NCI-H524 treated with DMSO at 0.1 percent for 48 hours (cell line): ENCODE results near the gene TTC39C.

Experiments
- DNase-seq: peaks from one replicate; lab custom pipeline; 2025; lab: John Stamatoyannopoulos, UW

Gene TTC39C

DNA sequence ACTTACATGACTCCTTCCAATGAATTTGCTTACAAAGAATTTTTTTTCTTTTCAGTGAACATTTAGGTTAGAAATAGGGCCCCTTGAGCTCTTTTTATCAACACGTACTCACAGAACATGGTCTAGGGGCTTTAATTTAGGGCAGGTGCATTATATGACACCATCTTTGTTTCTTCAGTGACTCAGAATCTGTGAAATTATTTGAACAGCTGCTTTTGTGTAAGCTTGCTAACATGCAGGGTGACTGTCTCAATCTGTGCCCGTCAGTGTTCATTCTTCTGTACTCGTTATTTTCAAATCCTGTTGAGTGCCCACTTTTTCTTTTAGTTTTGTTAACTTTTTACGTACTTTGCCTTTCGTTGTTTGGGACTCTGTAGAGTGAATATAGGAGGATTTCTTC is 71.5 kb downstream of the TTC39C start:
- no peak for DNase-seq

DNA sequence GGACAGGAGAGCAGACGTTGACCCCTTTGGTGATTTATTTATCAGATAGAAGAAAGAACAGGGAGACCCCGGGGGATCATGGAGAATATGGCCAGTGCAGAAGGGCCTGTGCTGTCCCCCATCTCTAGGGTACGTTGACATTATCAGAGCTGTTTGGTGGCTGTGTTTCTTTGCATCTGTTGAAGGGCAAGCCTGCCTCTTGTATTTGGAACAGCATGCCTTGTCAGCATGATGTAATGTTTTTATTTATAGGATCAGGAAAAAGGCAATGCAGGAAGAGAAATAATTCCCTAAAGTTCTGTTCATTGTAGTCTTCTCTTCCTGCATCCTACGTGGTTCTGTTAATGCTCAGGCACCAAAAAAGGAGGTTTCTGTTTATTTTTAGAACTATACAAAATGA is 74.5 kb downstream of the TTC39C start:
- no peak for DNase-seq

DNA sequence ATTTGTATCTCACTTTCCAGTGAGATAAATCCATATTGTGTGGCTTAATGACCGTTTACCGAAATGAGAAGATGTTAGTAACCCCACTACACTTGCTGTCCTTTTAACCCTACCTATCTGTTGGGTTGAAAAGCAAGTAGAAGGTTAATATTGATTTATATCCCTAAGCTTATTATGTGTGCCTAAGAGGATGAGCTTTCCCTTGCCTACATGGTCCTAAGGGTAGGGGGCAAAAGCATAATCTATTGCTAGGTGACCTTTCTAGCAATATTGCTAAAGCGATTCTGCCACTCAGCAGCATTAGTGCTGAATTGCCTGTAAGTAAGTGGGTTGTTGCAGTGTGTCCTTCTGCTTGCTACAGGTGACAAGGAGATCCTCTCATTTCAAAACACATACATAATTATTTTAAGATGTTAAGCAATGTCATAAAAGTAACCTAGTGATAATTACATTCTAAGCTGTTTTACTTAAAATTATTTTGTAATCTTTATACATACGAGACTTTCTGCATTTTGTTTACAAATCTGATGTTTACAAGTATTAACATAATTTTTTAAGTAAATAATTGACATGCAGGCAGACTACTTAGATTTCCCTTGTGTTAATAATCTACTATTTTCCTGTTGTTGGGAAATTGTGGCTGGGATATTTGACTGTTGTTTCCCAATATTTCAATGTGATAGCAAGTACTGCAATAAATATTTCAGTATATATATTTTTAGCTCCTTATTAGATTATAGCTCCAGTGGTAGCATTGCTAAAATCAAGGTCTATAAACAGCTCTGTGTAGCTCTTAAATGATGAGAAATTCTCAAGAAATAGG is 75.2 kb downstream of the TTC39C start:
- no peak for DNase-seq

- no peak for DNase-seq
These were observed 76.3 kb downstream of the TTC39C start for GRCh38 chr18:24090876-24091275.

DNA sequence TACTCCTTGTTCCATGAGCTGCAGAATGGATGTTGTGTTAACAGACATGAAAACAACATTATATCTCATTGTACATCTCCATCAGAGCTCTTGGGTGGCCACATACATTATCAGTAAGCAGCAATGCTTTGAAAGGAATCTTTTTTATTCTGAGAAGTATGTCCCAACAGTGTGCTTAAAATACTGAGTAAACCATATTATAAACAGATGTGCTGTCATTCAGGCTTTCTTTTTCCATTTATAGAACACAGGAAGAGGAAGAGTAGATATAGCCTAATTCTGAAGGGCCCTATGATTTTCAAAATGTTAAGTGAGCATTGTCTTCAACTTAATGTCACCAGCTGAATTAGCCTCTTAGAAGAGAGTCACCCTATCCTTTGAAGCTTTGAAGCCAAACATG is 80.0 kb downstream of the TTC39C start:
- no peak for DNase-seq

DNA sequence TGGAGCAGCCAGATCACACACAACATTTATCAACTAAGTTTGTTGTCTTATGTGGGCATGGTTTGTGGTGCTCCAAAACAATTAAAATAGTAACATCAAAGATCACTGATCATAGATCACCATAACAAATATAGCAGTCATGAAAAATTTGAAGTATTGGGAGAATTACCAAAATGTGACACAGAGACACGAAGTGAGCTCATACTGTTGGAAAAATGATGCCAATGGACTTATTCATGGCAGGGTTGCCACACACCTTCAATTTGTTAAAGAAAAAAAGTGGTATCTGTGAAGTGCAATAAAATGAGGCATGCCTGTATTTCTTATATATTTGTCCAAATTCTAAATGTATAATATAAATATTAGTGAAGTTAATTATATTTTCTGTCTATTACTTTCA is 81.4 kb downstream of the TTC39C start:
- no peak for DNase-seq

DNA sequence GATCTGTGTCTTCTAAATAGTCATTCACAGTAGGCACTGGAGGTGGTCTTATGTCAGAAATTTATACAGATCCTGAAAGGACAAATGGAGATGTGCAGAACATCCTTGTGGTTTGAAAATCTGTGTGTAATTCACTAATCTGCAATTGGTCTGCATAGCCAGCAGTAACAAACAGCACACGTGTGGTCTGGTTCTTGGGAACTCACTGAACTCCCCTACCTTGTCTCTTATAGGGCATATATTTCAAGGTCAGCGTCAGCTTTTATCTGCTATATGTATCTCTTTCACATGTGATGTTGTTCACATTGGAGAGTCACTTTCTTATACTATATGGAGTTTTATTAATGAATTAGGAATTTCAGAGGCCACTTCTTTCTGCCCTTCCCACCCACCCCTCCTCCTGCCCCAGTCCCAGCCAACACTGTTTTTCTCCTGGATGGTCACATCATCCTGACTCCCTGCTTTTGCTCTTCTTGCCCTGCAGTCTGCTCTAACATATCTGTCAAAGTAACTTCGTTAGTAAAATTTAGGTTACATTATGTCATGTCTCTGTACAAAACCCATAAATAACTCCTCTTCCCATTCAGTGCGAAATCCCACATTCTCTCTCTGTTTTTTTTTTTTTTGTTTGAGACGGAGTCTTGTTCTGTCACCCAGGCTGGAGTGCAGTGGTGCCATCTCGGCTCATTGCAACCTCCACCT is 88.9 kb downstream of the TTC39C start:
- no peak for DNase-seq

DNA sequence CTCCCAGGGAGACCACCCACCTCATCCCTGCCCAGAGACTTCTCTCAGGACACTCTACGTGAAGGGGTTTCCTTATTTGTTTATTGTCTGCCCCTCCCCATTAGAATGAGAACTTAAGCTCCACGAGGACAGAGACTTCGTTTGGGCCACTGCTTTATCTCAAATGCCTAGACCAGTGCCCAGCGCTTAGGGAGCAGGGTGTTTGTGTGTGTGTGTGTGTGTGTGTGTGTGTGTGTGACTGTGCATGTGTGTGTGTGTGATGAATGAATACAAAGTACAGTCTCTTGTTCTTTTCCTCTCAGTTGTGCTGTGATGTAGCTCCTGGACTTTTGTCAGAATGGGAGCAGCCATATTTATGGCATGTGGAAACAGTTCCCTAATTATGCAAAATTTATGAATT is 89.9 kb downstream of the TTC39C start:
- DNase-seq: no peak

GRCh38 chr18:24108641-24109040 is 94.1 kb downstream of the TTC39C start:
- DNase-seq: no peak

- DNase-seq: peak; percentile 62
These were observed 97.4 kb downstream of the TTC39C start for GRCh38 chr18:24111936-24112335.

- DNase-seq: no peak
These were observed 97.9 kb downstream of the TTC39C start for GRCh38 chr18:24112464-24112863.

GRCh38 chr18:24112874-24113615 is 98.5 kb downstream of the TTC39C start:
- DNase-seq: no peak

- no peak for DNase-seq
These were observed 100.5 kb downstream of the TTC39C start for GRCh38 chr18:24114924-24115549.

DNA sequence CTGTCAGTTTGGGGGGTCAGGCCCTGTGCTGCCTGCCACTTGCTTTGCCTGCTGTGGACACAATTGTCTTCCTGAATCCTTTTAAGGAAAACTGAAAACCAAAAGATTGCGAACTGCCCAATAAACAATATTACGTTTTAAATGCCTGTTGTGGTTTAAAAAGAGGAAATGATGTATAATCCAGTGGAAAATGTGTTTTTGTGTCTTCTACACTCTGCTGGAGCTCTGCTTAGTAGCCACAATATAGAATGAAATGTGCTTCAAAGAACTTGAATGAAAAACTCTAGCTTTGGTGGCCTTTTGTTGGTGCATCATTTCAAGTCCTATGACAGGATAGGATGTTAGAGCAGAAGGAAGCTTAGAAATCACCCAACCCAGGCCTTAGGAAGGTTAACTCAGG is 101.1 kb downstream of the TTC39C start:
- no peak for DNase-seq

DNA sequence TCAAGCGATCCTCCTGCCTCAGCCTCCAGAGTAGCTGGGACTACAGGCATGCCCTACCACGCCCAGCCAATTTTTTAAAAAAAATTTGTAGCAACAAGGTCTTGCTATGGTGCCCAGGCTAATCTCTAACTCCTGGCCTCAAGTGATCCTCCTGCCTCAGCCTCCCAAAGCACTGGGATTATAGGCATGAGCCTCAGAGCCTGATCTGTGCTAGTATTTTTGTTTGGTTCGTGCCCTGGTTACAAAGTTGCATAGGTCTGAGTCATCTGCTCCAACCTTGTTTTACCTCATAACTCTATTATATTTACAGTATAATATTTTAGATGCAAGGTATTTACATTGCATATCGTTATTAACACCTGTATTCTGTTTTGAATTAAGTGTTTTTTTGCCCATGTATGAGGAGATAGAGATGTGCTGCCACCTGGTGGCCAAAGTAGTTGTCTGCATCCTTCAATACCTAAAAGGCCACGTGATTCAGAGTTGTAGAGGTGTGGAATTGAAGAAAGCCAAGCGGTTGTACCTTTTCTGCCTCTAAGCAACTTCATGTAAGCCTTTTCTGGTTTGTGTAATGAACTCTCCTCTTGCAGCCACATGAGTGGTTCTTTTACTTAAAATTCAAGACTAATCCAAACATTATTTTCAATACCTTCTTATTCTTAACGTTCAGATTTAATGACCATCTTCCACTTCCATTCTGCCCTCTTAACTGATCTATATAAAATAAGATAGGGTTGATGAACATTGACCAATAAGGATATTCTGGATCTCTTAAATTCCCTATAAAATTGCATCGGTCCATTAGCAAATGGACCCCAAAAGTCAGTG is 104.4 kb downstream of the TTC39C start:
- no peak for DNase-seq

- DNase-seq: no peak
These were observed 106.1 kb downstream of the TTC39C start for GRCh38 chr18:24120676-24121075.

DNA sequence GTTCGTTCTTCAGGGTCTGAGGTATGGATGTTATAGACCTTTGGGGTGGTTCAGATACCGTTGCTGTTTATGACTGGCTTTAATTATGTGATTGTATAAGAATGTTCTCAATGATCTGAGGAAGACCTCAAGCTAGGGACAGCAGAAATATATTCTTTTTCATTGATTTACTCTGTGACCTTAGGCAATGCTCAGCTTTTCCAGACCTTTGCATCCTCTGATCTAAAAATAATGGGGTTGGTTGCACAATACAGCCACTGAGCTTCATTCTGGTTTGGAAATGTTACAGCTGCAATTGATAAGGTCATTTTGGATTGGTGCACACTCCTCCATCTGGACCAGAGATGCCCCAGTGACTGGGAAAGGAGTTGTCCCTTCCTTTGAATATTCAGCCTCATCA is 107.1 kb downstream of the TTC39C start:
- DNase-seq: no peak

- DNase-seq: no peak
These were observed 111.8 kb downstream of the TTC39C start for GRCh38 chr18:24126155-24126961.

DNA sequence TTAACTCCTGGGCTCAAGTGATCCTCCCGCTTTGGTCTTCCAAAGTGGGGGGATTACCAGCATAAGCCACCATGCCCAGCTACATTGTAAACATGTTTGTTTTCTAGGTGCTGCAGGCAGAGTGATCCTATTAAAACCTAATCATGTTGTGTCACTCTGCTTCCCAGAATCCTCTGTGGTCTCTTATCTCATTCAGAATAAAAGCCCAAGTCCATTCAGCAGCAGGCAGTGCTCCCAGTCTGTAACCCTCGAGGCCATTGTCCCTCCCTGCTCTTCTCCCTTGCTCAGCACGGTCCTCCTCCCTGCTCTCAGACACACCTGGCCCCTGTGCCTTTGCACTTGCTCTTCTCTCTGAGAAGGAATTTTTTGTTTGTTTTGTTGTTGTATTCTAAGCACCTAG is 113.2 kb downstream of the TTC39C start:
- DNase-seq: no peak

DNA sequence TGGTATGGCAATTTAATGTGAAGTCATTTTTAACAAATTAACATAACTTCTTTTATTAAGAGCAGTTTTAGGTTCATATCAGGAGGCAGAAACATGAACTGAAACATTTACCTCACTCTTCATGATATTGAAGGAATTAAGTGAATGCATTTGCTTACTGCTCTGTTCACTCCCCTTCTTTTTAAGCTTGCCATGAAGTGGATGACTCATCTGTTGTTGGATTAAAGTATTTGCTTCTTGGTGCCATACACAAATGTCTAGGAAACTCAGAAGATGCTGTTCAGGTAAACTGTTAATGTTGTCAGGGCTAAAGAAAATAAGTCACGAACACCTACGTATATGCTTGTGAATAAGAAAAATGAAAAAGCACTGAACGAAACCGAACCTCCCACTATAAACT is 114.1 kb downstream of the TTC39C start:
- no peak for DNase-seq

- DNase-seq: no peak
These were observed 115.9 kb downstream of the TTC39C start for GRCh38 chr18:24130494-24130893.
